Muscle layer of colon (tissue), 2 donors: ENCODE measurements around the gene SIGLEC11.
"Not testable (repeated sequence)": the region's sequence is repeated elsewhere in the genome, so short reads cannot be mapped to it uniquely, and the experiment has no call there.

Experiments
- H3K27ac ChIP-seq: one replicate; pipeline ENCODE4 v1.7.0; 2013; ENCODE audit warnings: low read depth, mild to moderate bottlenecking, low read length, moderate library complexity
- H3K27me3 ChIP-seq, 2 donors: one replicate each; pipeline ENCODE4 v1.7.0; 2013; ENCODE audit warnings: low read length in 2 of 2, mild to moderate bottlenecking in 2 of 2; ENCODE audit not compliant: insufficient read depth in 2 of 2, control insufficient read depth in 1 of 2
- H3K36me3 ChIP-seq: one replicate; pipeline ENCODE4 v1.7.0; 2013; ENCODE audit warnings: mild to moderate bottlenecking, low read length; ENCODE audit not compliant: insufficient read depth
- H3K4me1 ChIP-seq: one replicate; pipeline ENCODE4 v1.7.0; 2013; ENCODE audit warnings: mild to moderate bottlenecking, low read length; ENCODE audit not compliant: insufficient read depth
- H3K4me3 ChIP-seq, 2 donors: one replicate each; pipeline ENCODE4 v1.7.0; 2013; ENCODE audit warnings: low read length in 2 of 2, low read depth in 1 of 2, mild to moderate bottlenecking in 1 of 2, moderate library complexity in 1 of 2
- H3K9ac ChIP-seq: one replicate; pipeline ENCODE4 v1.7.0; 2013; ENCODE audit warnings: low read length
- H3K9me3 ChIP-seq: one replicate; pipeline ENCODE4 v1.7.0; 2013; ENCODE audit warnings: mild to moderate bottlenecking, low read length
- donor health status: abdominal sarcoma.
- donor health status: Adenocarcinoma of cecum.

Gene SIGLEC11

DNA sequence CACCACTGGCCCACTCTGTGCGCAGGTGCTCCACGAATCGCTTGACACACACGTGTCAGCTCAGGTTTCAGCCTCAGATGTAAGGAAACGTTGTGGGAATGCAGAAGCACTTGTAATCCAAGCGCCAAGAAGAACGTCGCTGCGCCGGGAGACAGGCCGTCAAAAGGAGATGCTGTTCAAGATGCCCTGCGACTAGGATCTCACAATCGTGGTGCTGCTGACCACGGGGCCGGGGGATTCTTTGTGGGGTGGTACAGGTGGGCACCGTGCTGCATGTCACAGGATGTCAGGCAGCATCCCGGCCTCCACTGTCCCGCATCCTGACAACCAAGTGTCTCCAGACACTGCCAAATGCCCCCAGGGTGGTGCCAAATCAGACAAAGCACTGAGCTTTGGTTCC is 16.9 kb upstream of the SIGLEC11 start:
- Histone ChIP-seq H3K27me3 (no peaks in the 10 kb centered on the region), H3K27ac (no peak overlapping the region), H3K36me3 (peaks cover 44% of the 10 kb centered on the region), H3K4me3 (no peak overlapping the region), H3K9ac (no peak overlapping the region), H3K9me3 (no peaks in the 10 kb centered on the region), H3K4me1 (no peaks in the 10 kb centered on the region)

DNA sequence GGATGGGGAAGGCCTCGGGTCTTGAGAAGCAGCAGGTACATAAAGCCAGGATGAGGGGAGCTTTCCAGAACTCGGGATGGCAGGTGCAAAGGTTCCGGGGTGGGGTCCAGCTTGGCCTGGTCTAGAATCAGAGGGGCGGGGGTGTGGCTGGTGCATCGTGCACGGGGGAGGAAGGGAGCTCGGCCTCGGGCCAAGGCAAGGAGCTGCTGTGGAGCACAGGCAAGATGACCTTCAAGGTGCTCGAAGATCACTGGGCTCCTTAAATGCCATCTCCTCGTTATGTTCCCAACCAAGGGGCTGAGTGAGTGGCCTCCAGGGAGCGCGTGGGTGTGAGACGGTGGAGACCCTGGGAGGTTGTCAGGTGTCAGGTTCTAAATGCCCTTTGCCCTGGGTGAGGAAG is 16.1 kb upstream of the SIGLEC11 start:
- H3K27me3 ChIP-seq, result no peaks in the 10 kb centered on the region
- H3K4me3 ChIP-seq, result no peak overlapping the region
- H3K9ac ChIP-seq, result no peak overlapping the region
- H3K27ac ChIP-seq, result no peak overlapping the region
- H3K36me3 ChIP-seq, result peaks cover 38% of the 10 kb centered on the region
- H3K4me1 ChIP-seq, result no peaks in the 10 kb centered on the region
- no peaks in the 10 kb centered on the region for H3K9me3 ChIP-seq

DNA sequence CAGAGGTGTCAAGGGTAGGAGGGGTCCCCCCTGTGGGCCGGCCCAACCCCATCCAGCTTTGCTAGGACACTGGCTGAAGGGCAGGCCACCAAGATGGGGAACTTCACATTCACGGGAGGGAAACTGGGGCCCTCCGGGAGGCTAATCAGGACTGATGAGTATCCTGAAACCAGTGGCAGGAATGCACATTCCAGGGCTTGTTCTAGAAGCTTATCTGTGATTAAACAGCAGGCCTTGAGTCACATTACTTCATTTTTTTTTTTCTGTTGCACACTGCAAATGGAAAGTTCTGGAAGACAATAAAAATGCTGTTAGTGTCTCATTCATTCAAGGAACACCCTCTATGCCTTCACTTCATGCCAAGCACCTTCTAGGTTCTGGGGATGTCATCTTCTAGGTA is 15.5 kb upstream of the SIGLEC11 start:
- H3K9me3 ChIP-seq, result no peaks in the 10 kb centered on the region
- H3K27ac ChIP-seq, result no peak overlapping the region
- no peak overlapping the region for H3K4me3 ChIP-seq
- no peaks in the 10 kb centered on the region for H3K27me3 ChIP-seq
- H3K9ac ChIP-seq, result no peak overlapping the region
- H3K4me1 ChIP-seq, result no peaks in the 10 kb centered on the region
- peaks cover 33% of the 10 kb centered on the region for H3K36me3 ChIP-seq

DNA sequence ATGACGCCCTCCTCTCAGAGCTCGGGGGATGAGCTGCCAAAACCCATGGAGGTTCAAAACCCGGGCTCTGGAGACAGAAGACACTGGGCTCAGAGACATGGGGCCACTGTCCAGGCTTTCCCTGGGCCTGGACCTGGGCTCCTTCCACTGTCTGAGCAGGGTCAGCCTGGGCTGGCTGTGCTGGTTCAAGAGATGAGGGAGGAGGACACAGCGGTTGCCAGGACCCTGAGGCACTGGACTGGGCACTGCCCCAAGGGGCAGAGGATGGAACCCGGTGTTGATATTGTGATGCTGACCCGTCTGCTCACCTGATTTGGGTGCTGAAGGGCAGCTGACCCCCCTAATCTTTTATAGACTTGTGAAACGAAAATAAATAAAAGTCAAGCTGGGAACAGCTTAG is 14.1 kb upstream of the SIGLEC11 start:
- no peak overlapping the region for H3K27ac ChIP-seq

DNA sequence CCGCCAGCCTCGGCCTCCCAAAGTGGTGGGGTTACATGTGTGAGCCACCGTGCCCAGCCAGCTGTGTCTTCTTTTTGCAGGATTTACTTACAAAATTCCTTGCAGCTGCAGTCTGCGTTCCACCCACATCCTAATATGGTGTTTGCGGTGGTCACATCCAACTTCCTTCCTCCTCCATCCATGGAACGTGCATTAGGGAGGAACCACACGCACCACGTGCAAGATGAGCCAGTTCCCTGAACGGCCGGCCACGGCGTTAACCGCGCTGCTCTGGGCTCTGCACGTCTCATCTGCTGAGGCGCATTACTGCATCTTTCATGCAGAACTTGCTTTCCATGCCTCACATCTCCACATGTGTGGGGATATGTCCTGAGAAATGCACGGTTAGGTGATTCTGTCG is 13.0 kb upstream of the SIGLEC11 start:
- Histone ChIP-seq H3K27ac (no peak overlapping the region), H3K36me3 (peaks cover 26% of the 10 kb centered on the region), H3K4me1 (no peaks in the 10 kb centered on the region), H3K27me3 (peaks cover 0 to 4% of the 10 kb centered on the region in 2 donors), H3K4me3 (no peak overlapping the region), H3K9me3 (no peaks in the 10 kb centered on the region), H3K9ac (no peak overlapping the region)

More for the DNA sequence above, 14.1 kb upstream of the SIGLEC11 start:
- Histone ChIP-seq H3K27me3 (no peaks in the 10 kb centered on the region), H3K36me3 (peaks cover 26% of the 10 kb centered on the region), H3K9ac (no peak overlapping the region), H3K4me1 (no peaks in the 10 kb centered on the region), H3K4me3 (no peak overlapping the region), H3K9me3 (no peaks in the 10 kb centered on the region)

DNA sequence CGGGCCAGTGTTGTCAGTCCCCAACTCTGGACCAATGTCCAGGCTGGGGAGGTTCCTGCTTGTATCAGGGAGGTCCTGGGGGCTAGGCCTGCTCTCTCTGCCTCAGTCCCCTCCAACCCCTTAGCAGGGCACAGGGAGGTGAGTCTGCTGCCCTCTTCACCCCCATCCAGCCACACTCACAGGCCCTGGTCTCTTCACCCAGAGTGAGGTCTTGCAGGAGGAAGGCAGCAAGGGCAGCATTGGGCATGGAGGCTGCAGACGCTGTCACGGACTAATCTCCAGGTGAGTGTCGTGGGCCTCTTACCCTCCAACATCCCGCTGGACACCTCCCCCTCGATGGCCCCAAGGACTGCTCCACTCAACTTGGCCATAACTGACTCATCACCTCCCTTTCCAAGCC is 11.9 kb upstream of the SIGLEC11 start:
- Histone ChIP-seq H3K4me3 (no peak overlapping the region), H3K9ac (no peak overlapping the region), H3K27ac (no peak overlapping the region), H3K36me3 (peaks cover 19% of the 10 kb centered on the region), H3K4me1 (no peaks in the 10 kb centered on the region), H3K27me3 (peaks cover 0 to 15% of the 10 kb centered on the region in 2 donors), H3K9me3 (no peaks in the 10 kb centered on the region)

DNA sequence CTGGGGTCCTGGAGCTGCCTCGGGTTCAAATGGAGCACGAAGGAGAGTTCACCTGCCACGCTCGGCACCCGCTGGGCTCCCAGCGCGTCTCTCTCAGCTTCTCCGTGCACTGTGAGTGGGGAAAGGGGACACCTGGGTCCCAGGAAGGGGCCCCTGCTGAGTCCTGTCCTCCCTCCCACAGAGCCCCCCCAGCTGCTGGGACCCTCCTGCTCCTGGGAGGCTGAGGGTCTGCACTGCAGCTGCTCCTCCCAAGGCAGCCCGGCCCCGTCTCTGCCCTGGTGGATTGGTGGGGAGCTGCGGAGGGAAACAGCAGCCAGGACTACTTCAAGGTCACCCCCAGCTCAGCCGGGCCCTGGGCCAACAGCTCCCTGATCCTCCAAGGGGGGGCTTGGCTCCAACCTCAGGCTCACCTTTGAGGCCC is 11.0 kb upstream of the SIGLEC11 start:
- peaks cover 0 to 19% of the 10 kb centered on the region in 2 donors for H3K27me3 ChIP-seq
- H3K4me1 ChIP-seq, result no peaks in the 10 kb centered on the region
- no peak overlapping the region for H3K9ac ChIP-seq
- H3K27ac ChIP-seq, result no peak overlapping the region
- H3K36me3 ChIP-seq, result peaks cover 16% of the 10 kb centered on the region
- H3K4me3 ChIP-seq, result no peak overlapping the region
- H3K9me3 ChIP-seq, result no peaks in the 10 kb centered on the region

DNA sequence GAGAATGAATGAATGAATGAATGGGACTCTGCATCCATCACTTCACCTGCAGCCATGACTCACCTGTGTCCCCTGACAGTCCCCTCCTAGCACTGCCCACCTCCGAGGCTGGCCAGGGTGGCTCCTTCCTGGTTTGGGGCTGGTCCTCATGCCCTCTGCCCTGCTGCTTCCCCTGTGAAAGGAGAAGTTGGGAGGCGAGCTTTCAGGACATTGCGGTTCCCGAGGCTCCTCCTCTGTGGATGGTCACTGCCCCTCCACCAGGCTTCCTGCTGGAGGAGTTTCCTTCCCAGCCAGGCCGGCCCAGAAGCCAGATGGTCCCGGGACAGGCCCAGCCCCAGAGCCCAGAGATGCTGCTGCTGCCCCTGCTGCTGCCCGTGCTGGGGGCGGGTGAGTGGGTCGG is 8.4 kb upstream of the SIGLEC11 start:
- H3K4me1 ChIP-seq, H3K27ac ChIP-seq, H3K4me3 ChIP-seq, H3K9me3 ChIP-seq, H3K36me3 ChIP-seq, H3K9ac ChIP-seq: not testable (repeated sequence)
- peaks cover 0 to 20% of the 10 kb centered on the region in 2 donors for H3K27me3 ChIP-seq

DNA sequence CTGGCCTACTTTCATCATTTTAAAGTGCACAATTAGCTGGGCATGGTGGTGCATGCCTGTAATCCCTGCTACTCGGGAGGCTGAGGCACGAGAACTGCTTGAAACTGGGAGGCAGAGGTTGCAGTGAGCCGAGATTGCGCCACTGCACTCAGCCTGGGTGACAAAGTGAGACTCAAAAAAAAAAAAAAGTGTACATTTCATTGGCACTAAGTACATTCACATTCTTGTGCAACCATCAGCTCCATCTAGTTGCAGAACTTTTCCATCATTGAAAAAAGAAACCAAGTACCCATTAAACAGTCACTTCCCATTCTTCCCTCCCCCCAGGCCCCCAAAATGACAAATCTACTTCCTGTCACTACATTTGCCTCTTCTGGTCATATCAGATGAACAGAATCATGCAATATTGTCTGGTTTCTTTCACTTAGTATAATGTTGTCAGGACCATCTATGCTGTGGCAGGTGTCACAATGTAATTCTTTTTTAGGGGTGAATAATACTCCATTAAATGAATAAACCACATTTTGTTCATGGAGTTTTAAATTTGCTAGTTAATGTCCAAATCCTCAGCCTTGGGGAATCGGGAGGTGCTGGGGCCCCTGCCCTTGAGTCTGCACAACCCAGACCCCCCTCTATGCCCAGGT is 7.4 kb upstream of the SIGLEC11 start:
- Histone ChIP-seq H3K9me3 (no peaks in the 10 kb centered on the region), H3K36me3 (no peaks in the 10 kb centered on the region), H3K27ac (no peak overlapping the region), H3K9ac (no peak overlapping the region), H3K27me3 (peaks cover 0 to 20% of the 10 kb centered on the region in 2 donors), H3K4me3 (no peak overlapping the region), H3K4me1 (no peaks in the 10 kb centered on the region)

DNA sequence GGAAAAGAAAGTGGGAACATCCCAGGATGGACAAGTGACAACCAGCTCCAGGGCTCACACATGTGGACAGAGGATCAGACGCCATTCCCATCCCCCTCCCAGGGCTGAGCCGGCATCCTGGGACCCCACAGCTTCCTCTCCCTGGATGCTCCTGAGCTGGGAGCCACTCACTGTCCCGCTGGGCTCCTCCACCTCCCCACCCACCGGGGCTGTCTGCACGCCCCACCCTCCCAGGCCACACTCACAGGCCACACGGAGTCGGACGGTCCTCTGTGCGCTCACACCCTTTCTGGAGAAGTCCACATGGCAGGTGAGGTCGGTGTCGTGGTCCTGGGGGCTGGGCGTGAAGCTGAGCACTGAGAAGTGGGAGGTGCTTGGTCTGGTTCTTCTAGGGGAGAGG is 1.1 kb downstream of the SIGLEC11 start:
- H3K9me3 ChIP-seq, H3K27ac ChIP-seq, H3K36me3 ChIP-seq, H3K27me3 ChIP-seq, H3K4me3 ChIP-seq, H3K9ac ChIP-seq, H3K4me1 ChIP-seq: not testable (repeated sequence)

DNA sequence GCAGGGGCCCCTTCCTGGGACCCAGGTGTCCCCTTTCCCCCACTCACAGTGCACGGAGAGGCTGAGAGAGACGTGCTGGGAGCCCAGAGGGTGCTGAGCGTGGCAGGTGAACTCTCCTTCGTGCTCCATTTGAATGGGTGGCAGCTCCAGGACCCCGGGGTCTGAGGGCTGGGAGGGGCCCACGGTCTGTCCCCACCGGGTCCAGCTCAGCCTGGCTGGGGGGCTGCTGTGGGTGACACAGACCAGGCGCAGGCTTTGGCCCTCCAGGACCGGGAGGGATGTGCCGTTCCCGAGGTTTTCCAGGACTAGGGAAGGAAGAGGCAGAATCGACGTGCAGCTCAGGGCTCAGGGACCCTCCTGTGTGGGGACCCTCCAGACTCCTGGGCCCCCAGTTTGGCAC is 2.4 kb downstream of the SIGLEC11 start:
- H3K27ac ChIP-seq, H3K9ac ChIP-seq: not testable (repeated sequence)

DNA sequence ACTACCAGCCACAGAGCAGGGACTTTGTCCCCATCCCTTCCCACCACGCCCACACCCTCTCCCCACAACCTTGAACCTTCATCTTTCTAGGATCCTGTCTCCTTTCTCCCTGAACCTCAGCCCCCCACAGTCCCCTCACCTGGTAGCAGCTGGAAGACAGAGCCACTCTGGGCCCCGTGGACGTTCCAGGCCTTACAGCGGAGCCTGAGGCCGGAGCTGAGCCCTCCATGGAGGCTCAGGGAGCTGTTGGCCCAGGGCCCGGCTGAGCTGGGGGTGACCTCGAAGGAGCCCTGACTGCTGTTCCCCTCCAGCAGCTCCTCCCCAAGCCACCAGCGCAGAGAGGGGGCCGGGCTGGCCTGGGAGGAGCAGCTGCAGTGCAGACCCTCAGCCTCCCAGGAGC is 2.8 kb downstream of the SIGLEC11 start:
- H3K27ac ChIP-seq, H3K36me3 ChIP-seq, H3K9ac ChIP-seq, H3K9me3 ChIP-seq, H3K4me1 ChIP-seq, H3K4me3 ChIP-seq: not testable (repeated sequence)
- H3K27me3 ChIP-seq, result peaks cover 8 to 11% of the 10 kb centered on the region in 2 donors

More for the DNA sequence above, 2.4 kb downstream of the SIGLEC11 start:
- not testable (repeated sequence) for H3K9me3 ChIP-seq, H3K4me3 ChIP-seq, H3K36me3 ChIP-seq, H3K4me1 ChIP-seq
- peaks cover 8 to 11% of the 10 kb centered on the region in 2 donors for H3K27me3 ChIP-seq
